Measurements from ENCODE around the gene ZNF385B. TPM values are rescaled to one million over a fixed set of nuclear protein-coding genes. Genes with fewer than 3 reads are reported as not detected.

The ZNF385B gene
- total RNA-seq, 1 experiment from 2014 or later, result 2.2 TPM

GRCh38 chr2:179442206-179442605 lies 419.2 kb downstream of the ZNF385B start (continued):
- TF ChIP-seq USF2 (CRISPR knock-in tag; IDR thresholded peaks at IDR 0.05), result no peak
- TF ChIP-seq NR3C1 (CRISPR knock-in tag; conservative IDR thresholded peaks at IDR 0.05; ENCODE audit: low read depth), result no peak
- no peak for TF ChIP-seq CDX4 (CRISPR knock-in tag; IDR thresholded peaks at IDR 0.05; ENCODE audit: borderline replicate concordance)
- TF ChIP-seq ZNF138 (CRISPR knock-in tag; conservative IDR thresholded peaks at IDR 0.05), result no peak
- TF ChIP-seq OVOL2 (CRISPR knock-in tag; IDR thresholded peaks at IDR 0.05; ENCODE audit: borderline replicate concordance), result no peak

- CTCF ChIA-PET, result interaction anchor here (1.5 to 2.0 kb wide), 3 partner anchors 9 to 223 kb away, joined by 3 to 5 read pairs (median 4); no protein-coding TSS in a partner anchor
- Mint-ChIP-seq H3K27me3 (ENCODE audit: low read depth) (no peaks in the 10 kb centered on the region), H3K36me3 (no peaks in the 10 kb centered on the region), H3K9me3 (no peaks in the 10 kb centered on the region), H3K4me3 (no peak overlapping the region), H3K4me1 (peaks cover 63% of the 10 kb centered on the region), H3K27ac (peak overlapping the region; percentile 5)
- DNase-seq (ENCODE audit: low spot score) (no peak), ATAC-seq (no peak)
- TF ChIP-seq HMGXB4 (CRISPR knock-in tag; IDR thresholded peaks at IDR 0.05) (no peak), ZNF138 (CRISPR knock-in tag; conservative IDR thresholded peaks at IDR 0.05) (no peak), NFYB (CRISPR knock-in tag; conservative IDR thresholded peaks at IDR 0.05; ENCODE audit: low read depth) (no peak), ELF4 (CRISPR knock-in tag; IDR thresholded peaks at IDR 0.05; ENCODE audit: low read depth) (no peak), CBFB (CRISPR knock-in tag; IDR thresholded peaks at IDR 0.05; ENCODE audit: low read depth) (no peak), ZBTB21 (CRISPR knock-in tag; IDR thresholded peaks at IDR 0.05; ENCODE audit: borderline replicate concordance) (no peak), ATF3 (CRISPR knock-in tag; conservative IDR thresholded peaks at IDR 0.05) (no peak)
- POLR2A ChIA-PET, result no interaction called here
These were observed 419.9 kb downstream of the ZNF385B start for GRCh38 chr2:179441551-179441950.

- H3K4me3 Mint-ChIP-seq, result no peak overlapping the region
- peaks cover 58% of the 10 kb centered on the region for H3K4me1 Mint-ChIP-seq
- no peaks in the 10 kb centered on the region for H3K36me3 Mint-ChIP-seq
- DNase-seq (ENCODE audit: low spot score), result no peak
- no peak for ATAC-seq
- ChIA-PET POLR2A (no interaction called here), CTCF (interaction anchor here (0.7 to 2.0 kb wide), 6 partner anchors 9 to 222 kb away, joined by 3 to 9 read pairs (median 4); no protein-coding TSS in a partner anchor)
- TF ChIP-seq AFF4 (CRISPR knock-in tag; IDR thresholded peaks at IDR 0.05; ENCODE audit: borderline replicate concordance) (no peak), CTCF (IDR thresholded peaks at IDR 0.05) (peak; percentile 50)
- peak overlapping the region; percentile 5 for H3K27ac Mint-ChIP-seq
- no peaks in the 10 kb centered on the region for H3K9me3 Mint-ChIP-seq
- no peaks in the 10 kb centered on the region for H3K27me3 Mint-ChIP-seq (ENCODE audit: low read depth)
These were observed 420.7 kb downstream of the ZNF385B start for GRCh38 chr2:179440642-179441251.
